Naive B cell (primary cell): ENCODE data around the gene USP44. TPM values are rescaled to one million over a fixed set of nuclear protein-coding genes. Genes with fewer than 3 reads are reported as not detected.

ENCODE experiments used
- ATAC-seq, 2 donors: fragments of 150-1000 bp; cut with Tn5 transposase; 2 replicates each; pipeline ENCODE4 v1.10.0; 2021; ENCODE audit warnings: low read depth in 2 of 2, mild to moderate bottlenecking in 2 of 2, moderate library complexity in 2 of 2
- DNase-seq: peaks from one replicate; pipeline ENCODE4 v3.0.0; 2022
- H3K27ac Mint-ChIP-seq, 6 donors: one replicate each; pipeline ENCODE4 v1.8.0; 2020 to 2022; ENCODE audit warnings: mild to moderate bottlenecking in 6 of 6, mixed read lengths in 6 of 6, moderate library complexity in 5 of 6, inconsistent platforms in 2 of 6
- H3K27me3 Mint-ChIP-seq, 3 donors: one replicate each; pipeline ENCODE4 v1.8.0; 2021 to 2022; ENCODE audit warnings: mixed read lengths in 3 of 3, mild to moderate bottlenecking in 1 of 3
- H3K36me3 Mint-ChIP-seq, 2 donors: one replicate each; pipeline ENCODE4 v1.8.0; 2020 to 2022; ENCODE audit warnings: mixed read lengths in 2 of 2, inconsistent platforms in 1 of 2, mild to moderate bottlenecking in 1 of 2
- H3K4me1 Mint-ChIP-seq, 3 donors: one replicate each; pipeline ENCODE4 v1.8.0; 2020 to 2022; ENCODE audit warnings: mixed read lengths in 3 of 3, inconsistent platforms in 1 of 3, mild to moderate bottlenecking in 1 of 3, moderate library complexity in 1 of 3
- H3K4me3 Mint-ChIP-seq, 8 donors: one replicate each; pipeline ENCODE4 v1.8.0; 2020 to 2022; ENCODE audit warnings: mild to moderate bottlenecking in 8 of 8, mixed read lengths in 8 of 8, moderate library complexity in 8 of 8, inconsistent platforms in 2 of 8
- H3K9me3 Mint-ChIP-seq, 7 donors: one replicate each; pipeline ENCODE4 v1.8.0; 2020 to 2022; ENCODE audit warnings: mixed read lengths in 7 of 7, mild to moderate bottlenecking in 5 of 7, inconsistent platforms in 2 of 7, moderate library complexity in 1 of 7
- polyA plus RNA-seq, 6 donors: library from polyadenylated mRNA; unstranded; fragments of 300-500 nt; fragmentation: Illumina TruSeq; gene quantifications; one replicate each; pipeline ENCODE4 v1.2.3, GENCODE V29; 2021; ENCODE audit warnings: low read depth in 6 of 6

USP44 gene
- polyA plus RNA-seq, 6 donors from 2014 or later, result 5.4 to 13.8 (median 8.5) TPM

DNA sequence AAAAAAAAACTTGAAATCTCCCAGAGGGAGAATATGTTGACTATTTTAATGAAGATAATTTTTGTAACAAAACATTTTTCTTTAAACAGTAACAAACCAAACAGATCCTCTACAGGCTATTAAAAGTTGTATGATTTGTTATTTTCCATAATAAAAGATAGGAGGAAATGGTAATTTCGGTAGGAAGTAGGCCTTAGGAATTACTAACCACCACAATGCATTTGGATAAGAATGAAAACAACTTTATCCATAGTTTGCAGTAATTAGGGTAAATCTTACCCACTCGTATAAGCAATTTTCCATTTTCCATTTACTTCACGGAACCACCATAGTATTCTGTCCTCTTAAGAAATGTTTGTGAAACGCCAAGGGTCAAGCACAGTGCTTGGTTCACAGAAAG lies 6.0 kb downstream of the USP44 start:
- Mint-ChIP-seq H3K27ac (no peak overlapping the region), H3K27me3 (peaks cover 0 to 7% (median 0%) of the 10 kb centered on the region in 3 donors), H3K9me3 (peaks cover 0 to 6% (median 0%) of the 10 kb centered on the region in 7 donors), H3K4me1 (peaks cover 12 to 21% (median 16%) of the 10 kb centered on the region in 3 donors), H3K36me3 (no peaks in the 10 kb centered on the region), H3K4me3 (peak overlapping the region in 1 of 8 donors; percentile 89)
- no peak for DNase-seq
- no peak for ATAC-seq

DNA sequence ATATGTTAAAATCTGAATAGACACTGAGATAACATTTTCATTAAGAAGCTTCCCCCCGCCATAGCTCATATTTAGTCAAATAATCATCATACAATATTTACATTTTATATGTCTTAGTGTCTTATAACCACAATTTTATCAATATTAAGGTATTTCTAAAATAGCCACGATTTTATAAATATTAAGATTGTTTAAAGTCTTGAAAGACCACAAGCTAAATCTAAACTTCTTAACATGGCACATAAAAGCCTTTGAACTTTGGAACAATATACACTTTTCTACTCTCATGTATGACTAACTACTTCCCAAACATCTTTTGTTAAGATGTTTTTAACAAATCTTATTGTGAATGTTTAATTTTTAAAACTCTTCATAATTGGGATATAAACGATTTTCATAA lies 6.5 kb downstream of the USP44 start:
- H3K27ac Mint-ChIP-seq, result no peak overlapping the region
- no peak overlapping the region for H3K4me3 Mint-ChIP-seq
- ATAC-seq (no peak), DNase-seq (no peak)
- H3K9me3 Mint-ChIP-seq, result peaks cover 0 to 6% (median 0%) of the 10 kb centered on the region in 7 donors
- H3K27me3 Mint-ChIP-seq, result peaks cover 0 to 7% (median 0%) of the 10 kb centered on the region in 3 donors
- peaks cover 12 to 21% (median 16%) of the 10 kb centered on the region in 3 donors for H3K4me1 Mint-ChIP-seq
- no peaks in the 10 kb centered on the region for H3K36me3 Mint-ChIP-seq

DNA sequence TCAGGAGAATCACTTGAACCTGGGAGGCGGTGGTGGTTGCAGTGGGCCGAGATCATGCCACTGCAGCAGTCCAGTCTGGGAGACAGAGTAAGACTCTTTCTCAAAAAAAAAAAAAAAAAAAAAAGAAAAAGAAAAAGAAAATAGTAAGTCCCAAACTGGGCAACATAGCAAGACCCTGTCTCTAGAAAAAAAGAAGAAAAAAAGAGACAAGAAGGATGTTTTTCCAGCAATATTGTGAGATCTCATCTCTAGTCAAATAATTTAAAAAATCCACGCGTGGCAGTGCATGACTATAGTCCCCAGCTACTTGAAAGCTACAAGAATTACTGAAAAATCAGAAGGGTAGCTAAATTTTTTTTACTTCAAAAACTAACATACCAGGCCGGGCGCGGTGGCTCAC lies 8.0 kb downstream of the USP44 start:
- ATAC-seq (no peak), DNase-seq (no peak)
- H3K27ac Mint-ChIP-seq, result no peak overlapping the region
- H3K36me3 Mint-ChIP-seq, result no peaks in the 10 kb centered on the region
- no peak overlapping the region for H3K4me3 Mint-ChIP-seq
- peaks cover 0 to 7% (median 0%) of the 10 kb centered on the region in 3 donors for H3K27me3 Mint-ChIP-seq
- H3K9me3 Mint-ChIP-seq, result no peaks in the 10 kb centered on the region
- peaks cover 11 to 12% (median 12%) of the 10 kb centered on the region in 3 donors for H3K4me1 Mint-ChIP-seq

DNA sequence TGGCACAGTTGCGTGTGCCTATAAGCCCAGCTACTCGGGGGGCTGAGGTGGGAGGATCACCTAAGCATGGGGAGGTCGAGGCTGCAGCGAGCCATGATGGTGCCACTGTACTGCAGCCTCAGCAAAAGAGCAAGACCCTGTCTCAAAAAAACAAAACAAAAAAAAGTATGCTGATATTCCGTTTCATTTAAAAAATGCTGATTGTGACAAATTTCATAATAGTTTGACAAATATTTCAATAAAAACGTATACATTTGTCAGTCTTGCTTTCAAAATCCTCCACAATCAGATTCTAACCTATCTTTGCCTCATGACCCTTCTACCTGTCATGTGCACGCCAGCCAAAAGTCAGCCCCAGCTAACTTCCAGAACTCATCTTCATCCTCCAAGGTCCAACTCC lies 9.8 kb downstream of the USP44 start:
- DNase-seq (no peak), ATAC-seq (no peak)
- Mint-ChIP-seq H3K36me3 (no peaks in the 10 kb centered on the region), H3K27me3 (no peaks in the 10 kb centered on the region), H3K4me3 (no peak overlapping the region), H3K9me3 (no peaks in the 10 kb centered on the region), H3K4me1 (peaks cover 0 to 5% (median 1%) of the 10 kb centered on the region in 3 donors), H3K27ac (no peak overlapping the region)

GRCh38 chr12:95538656-95539055 lies 12.6 kb downstream of the USP44 start:
- no peak for DNase-seq
- Mint-ChIP-seq H3K27ac (no peak overlapping the region), H3K36me3 (no peaks in the 10 kb centered on the region), H3K27me3 (peaks cover 0 to 5% (median 0%) of the 10 kb centered on the region in 3 donors), H3K4me3 (no peak overlapping the region), H3K4me1 (peaks cover 0 to 6% (median 4%) of the 10 kb centered on the region in 3 donors), H3K9me3 (no peaks in the 10 kb centered on the region)
- ATAC-seq, result no peak

DNA sequence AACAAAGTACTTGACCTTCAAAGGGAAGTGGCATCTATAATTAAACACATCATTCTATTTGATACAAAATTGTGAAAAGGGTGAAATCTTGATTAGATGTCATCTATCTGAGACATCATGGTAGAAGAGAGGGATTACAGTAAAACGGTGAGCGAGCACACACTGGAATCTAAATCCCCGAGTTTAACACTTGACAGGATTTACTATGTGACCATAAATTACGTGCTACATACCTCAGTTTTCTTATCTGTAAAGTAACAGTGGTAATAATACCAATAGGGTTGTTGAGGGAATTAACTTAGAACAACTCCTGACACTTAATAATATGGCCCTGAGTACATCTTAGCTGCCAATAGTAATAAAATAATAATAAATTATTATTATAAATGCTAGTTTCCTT lies 13.3 kb downstream of the USP44 start:
- peaks cover 0 to 5% (median 0%) of the 10 kb centered on the region in 3 donors for H3K27me3 Mint-ChIP-seq
- no peak overlapping the region for H3K4me3 Mint-ChIP-seq
- no peaks in the 10 kb centered on the region for H3K9me3 Mint-ChIP-seq
- DNase-seq (no peak), ATAC-seq (no peak)
- no peaks in the 10 kb centered on the region for H3K36me3 Mint-ChIP-seq
- no peak overlapping the region for H3K27ac Mint-ChIP-seq
- H3K4me1 Mint-ChIP-seq, result peaks cover 0 to 6% (median 4%) of the 10 kb centered on the region in 3 donors

- no peak for ATAC-seq
- Mint-ChIP-seq H3K4me3 (no peak overlapping the region), H3K27me3 (peaks cover 0 to 5% (median 0%) of the 10 kb centered on the region in 3 donors), H3K4me1 (peaks cover 0 to 6% (median 4%) of the 10 kb centered on the region in 3 donors), H3K36me3 (no peaks in the 10 kb centered on the region), H3K9me3 (no peaks in the 10 kb centered on the region), H3K27ac (no peak overlapping the region)
- DNase-seq, result no peak
Measured at GRCh38 chr12:95533985-95534384, 17.3 kb downstream of the USP44 start.

- no peaks in the 10 kb centered on the region for H3K9me3 Mint-ChIP-seq
- no peak overlapping the region for H3K27ac Mint-ChIP-seq
- H3K4me3 Mint-ChIP-seq, result no peak overlapping the region
- ATAC-seq, result no peak
- H3K4me1 Mint-ChIP-seq, result peaks cover 0 to 6% (median 4%) of the 10 kb centered on the region in 3 donors
- H3K27me3 Mint-ChIP-seq, result peaks cover 0 to 5% (median 0%) of the 10 kb centered on the region in 3 donors
- no peak for DNase-seq
- no peaks in the 10 kb centered on the region for H3K36me3 Mint-ChIP-seq
Measured at GRCh38 chr12:95532851-95533250, 18.4 kb downstream of the USP44 start.

DNA sequence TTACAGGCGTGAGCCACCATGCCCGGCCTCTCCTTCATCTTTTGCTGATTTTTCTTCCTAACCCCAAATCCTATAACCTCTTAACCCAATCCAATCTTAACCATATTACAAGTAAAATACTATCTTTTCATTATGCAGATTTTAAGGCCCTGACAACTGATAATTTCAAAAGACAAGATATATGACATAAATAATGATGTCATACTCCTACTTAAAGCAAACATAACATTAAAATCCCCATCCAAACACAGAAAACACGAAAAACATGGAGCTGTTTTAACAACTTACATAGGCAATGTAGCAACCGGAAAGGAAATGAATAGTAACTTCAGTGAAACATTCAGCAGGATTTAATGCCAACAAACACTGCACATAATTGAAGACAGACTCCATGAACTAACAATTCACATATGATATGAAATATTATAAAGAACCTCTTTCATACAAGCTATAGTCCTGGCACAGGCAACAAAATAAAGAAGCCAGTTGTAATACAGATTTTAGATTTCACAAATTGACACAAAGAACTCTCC lies 21.5 kb downstream of the USP44 start:
- Mint-ChIP-seq H3K4me1 (peaks cover 0 to 6% (median 4%) of the 10 kb centered on the region in 3 donors), H3K4me3 (no peak overlapping the region), H3K27me3 (peaks cover 0 to 5% (median 0%) of the 10 kb centered on the region in 3 donors), H3K9me3 (no peaks in the 10 kb centered on the region), H3K36me3 (no peaks in the 10 kb centered on the region), H3K27ac (peak overlapping the region in 1 of 6 donors; percentile 49)
- ATAC-seq, result no peak
- DNase-seq, result no peak

DNA sequence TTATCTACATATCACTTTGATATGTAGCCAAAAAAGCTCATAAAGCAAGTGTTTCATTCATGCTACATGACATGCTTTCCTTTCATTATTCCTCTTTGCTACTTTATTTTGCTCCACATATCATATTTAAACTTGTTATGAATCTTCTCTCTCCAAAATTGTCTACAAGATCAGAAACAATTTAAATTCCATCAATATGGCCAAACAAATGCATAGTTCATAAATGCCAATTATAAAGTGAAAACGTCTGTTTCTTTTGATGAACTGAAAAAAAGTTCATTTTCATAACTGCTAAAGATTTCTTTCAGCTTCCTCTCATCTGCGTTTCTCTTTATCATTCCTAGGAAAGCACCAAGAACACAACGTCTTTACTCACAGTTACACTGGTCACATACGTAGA lies 22.8 kb downstream of the USP44 start:
- Mint-ChIP-seq H3K4me1 (no peaks in the 10 kb centered on the region), H3K9me3 (no peaks in the 10 kb centered on the region), H3K36me3 (no peaks in the 10 kb centered on the region), H3K4me3 (no peak overlapping the region), H3K27ac (no peak overlapping the region), H3K27me3 (no peaks in the 10 kb centered on the region)
- no peak for DNase-seq
- no peak for ATAC-seq

DNA sequence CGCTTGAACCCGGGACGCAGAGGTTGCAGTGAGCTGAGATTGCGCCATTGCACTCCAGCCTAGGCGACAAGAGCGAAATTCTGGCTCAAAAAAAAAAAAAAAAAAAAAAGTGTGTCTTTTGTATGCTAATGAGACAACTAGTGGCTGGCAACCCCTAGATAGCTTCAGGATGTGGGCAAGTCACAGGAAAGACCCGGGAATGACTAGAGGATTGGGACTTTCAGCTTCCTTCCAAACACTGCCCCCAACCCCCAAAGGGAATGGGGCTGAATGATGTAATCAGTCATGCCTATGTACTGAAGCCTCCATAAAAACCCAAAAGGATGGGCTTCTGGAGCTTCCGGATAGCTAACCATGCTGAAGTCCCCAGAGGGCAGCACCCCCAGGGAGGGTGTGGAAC lies 28.6 kb downstream of the USP44 start:
- Mint-ChIP-seq H3K4me1 (peaks cover 0 to 4% (median 0%) of the 10 kb centered on the region in 3 donors), H3K9me3 (no peaks in the 10 kb centered on the region), H3K4me3 (no peak overlapping the region), H3K27me3 (no peaks in the 10 kb centered on the region), H3K36me3 (peaks cover 0 to 6% of the 10 kb centered on the region in 2 donors), H3K27ac (no peak overlapping the region)
- ATAC-seq (no peak), DNase-seq (no peak)

DNA sequence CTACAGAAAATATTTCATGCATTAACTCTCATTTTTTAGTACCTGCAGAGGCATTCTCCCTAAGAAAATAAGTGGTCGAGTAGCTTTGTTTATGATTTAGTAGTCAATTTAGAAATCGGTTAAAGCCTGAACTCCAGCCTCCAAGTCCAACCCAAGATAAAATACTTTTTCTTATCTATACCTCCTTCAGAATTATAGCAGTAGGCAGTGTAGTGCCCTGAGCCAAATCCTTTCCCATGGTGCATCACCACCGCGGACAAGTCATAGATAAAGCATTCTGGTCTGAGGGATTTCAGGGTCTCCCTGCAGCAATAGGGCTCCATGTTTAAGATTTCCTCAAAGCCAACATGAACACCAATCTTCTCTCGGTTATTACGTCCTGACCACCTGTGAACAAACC lies 30.5 kb downstream of the USP44 start:
- peaks cover 0 to 4% (median 0%) of the 10 kb centered on the region in 3 donors for H3K4me1 Mint-ChIP-seq

GRCh38 chr12:95518944-95519343 lies 32.3 kb downstream of the USP44 start:
- no peak for DNase-seq
- H3K4me1 Mint-ChIP-seq, result peaks cover 0 to 4% (median 0%) of the 10 kb centered on the region in 3 donors
- H3K9me3 Mint-ChIP-seq, result no peaks in the 10 kb centered on the region
- H3K4me3 Mint-ChIP-seq, result no peak overlapping the region
- peaks cover 0 to 17% of the 10 kb centered on the region in 2 donors for H3K36me3 Mint-ChIP-seq
- no peaks in the 10 kb centered on the region for H3K27me3 Mint-ChIP-seq
- H3K27ac Mint-ChIP-seq, result no peak overlapping the region
- ATAC-seq, result no peak

More for the DNA sequence above, 30.5 kb downstream of the USP44 start:
- no peak for DNase-seq
- ATAC-seq, result no peak
- no peaks in the 10 kb centered on the region for H3K9me3 Mint-ChIP-seq
- no peaks in the 10 kb centered on the region for H3K27me3 Mint-ChIP-seq
- no peak overlapping the region for H3K4me3 Mint-ChIP-seq
- H3K27ac Mint-ChIP-seq, result peak overlapping the region in 1 of 6 donors; percentile 7
- H3K36me3 Mint-ChIP-seq, result peaks cover 0 to 6% of the 10 kb centered on the region in 2 donors

DNA sequence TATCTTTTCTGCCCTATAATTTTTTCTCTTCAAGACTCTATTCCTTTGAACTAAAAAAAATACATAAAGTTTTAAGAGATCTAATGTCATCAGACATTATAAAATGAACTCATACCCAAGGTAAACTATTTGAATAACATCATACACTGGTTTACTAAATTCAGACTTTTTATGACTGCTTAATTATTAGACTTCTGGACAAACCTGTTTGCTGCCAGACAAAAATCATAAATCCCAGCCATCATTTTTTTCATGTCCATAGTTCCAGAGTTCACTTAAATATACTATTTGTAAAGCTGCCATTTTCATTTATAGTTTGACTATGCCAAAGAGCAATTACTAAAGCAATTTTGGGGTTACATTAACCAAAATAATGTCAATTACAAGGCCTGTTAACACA lies 34.0 kb downstream of the USP44 start:
- Mint-ChIP-seq H3K4me1 (peaks cover 0 to 4% (median 0%) of the 10 kb centered on the region in 3 donors), H3K9me3 (no peaks in the 10 kb centered on the region), H3K4me3 (no peak overlapping the region), H3K36me3 (peaks cover 11 to 22% of the 10 kb centered on the region in 2 donors), H3K27me3 (no peaks in the 10 kb centered on the region), H3K27ac (peak overlapping the region in 1 of 6 donors; percentile 41)
- no peak for DNase-seq
- no peak for ATAC-seq
